ENCODE data around the gene LPIN1.

LPIN1 gene

DNA sequence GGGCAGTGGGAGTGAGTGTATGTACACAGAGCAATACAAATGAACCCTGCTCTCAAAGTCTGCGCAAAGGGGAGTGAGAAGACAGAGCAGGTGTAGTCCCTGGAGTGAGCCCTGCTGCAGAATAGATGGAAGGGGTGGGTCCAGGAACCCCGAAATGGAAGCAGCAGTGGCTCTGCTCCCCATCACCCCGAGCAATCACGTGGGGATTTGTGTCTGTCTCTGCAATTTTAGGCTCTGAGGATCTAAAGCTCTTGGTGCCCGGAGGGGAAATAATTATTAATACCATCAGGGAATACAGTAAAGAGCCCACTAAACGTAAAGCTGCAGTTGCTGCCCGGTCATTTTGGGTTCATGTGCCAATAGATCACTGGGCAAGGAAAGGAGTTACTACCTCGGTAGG, 118.3 kb downstream of the LPIN1 start:
- TF ChIP-seq, protein P1, sequence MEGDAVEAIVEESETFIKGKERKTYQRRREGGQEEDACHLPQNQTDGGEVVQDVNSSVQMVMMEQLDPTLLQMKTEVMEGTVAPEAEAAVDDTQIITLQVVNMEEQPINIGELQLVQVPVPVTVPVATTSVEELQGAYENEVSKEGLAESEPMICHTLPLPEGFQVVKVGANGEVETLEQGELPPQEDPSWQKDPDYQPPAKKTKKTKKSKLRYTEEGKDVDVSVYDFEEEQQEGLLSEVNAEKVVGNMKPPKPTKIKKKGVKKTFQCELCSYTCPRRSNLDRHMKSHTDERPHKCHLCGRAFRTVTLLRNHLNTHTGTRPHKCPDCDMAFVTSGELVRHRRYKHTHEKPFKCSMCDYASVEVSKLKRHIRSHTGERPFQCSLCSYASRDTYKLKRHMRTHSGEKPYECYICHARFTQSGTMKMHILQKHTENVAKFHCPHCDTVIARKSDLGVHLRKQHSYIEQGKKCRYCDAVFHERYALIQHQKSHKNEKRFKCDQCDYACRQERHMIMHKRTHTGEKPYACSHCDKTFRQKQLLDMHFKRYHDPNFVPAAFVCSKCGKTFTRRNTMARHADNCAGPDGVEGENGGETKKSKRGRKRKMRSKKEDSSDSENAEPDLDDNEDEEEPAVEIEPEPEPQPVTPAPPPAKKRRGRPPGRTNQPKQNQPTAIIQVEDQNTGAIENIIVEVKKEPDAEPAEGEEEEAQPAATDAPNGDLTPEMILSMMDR (IDR thresholded peaks at IDR 0.05; ENCODE audit: borderline replicate concordance, control extremely low read depth, extremely low read depth, insufficient read depth, missing control alignments) = no peak
- in situ Hi-C loops (cut with MboI; ENCODE audit: low sequenced_read_pairs, unreplicated experiment) = loop anchor here (25.0 kb wide), 1 partner anchor 173 kb away; no protein-coding TSS in a partner anchor
- no peak for DNase-seq (ENCODE audit: low spot score)

DNA sequence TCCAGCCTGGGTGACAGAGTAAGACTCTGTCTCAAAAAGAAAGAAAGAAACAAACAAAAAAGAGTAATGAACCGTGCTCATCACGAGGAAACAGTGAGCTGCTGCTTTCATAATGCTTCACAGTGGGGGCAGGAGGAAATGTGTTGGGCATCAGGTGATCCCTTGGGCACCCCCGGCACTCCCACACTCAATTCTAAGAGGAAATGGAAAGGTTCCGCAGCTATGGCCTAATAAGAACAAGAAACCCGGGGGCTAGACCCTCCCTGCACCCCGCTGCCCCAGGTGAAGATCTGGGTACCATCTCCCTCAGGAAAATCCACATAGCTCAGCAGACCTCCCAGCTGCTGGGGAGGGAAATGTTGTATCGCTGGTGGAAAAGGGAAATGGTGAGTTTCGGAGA, 118.9 kb downstream of the LPIN1 start:
- TF ChIP-seq, protein P1 (IDR thresholded peaks at IDR 0.05; ENCODE audit: borderline replicate concordance, control extremely low read depth, extremely low read depth, insufficient read depth, missing control alignments) = no peak
- no peak for DNase-seq (ENCODE audit: low spot score)
- in situ Hi-C loops (cut with MboI; ENCODE audit: low sequenced_read_pairs, unreplicated experiment) = loop anchor here (25.0 kb wide), 1 partner anchor 172 kb away; no protein-coding TSS in a partner anchor

DNA sequence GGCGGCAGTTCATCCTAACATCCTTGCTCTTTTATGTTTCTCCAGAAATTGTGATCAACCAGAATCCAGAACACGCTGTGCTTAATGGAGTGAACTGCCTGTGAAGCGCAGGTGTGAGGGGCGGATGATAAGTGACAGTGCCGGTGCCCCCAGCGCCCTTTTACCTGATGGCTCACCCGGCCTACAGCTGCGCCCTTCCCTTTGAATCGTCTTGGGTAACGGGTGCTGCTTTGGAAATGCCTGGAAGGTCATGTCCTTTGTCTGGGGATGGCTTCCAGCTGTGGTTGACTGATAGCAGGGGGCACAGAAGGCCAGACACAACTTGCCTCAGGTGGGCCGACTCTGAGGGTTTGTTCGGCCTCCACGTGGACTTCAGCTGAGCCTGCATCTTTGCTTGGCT, 119.4 kb downstream of the LPIN1 start:
- no peak for DNase-seq (ENCODE audit: low spot score)
- in situ Hi-C loops (cut with MboI; ENCODE audit: low sequenced_read_pairs, unreplicated experiment) = loop anchor here (25.0 kb wide), 1 partner anchor 171 kb away; no protein-coding TSS in a partner anchor
- TF ChIP-seq, protein P1 (IDR thresholded peaks at IDR 0.05; ENCODE audit: borderline replicate concordance, control extremely low read depth, extremely low read depth, insufficient read depth, missing control alignments) = no peak

DNA sequence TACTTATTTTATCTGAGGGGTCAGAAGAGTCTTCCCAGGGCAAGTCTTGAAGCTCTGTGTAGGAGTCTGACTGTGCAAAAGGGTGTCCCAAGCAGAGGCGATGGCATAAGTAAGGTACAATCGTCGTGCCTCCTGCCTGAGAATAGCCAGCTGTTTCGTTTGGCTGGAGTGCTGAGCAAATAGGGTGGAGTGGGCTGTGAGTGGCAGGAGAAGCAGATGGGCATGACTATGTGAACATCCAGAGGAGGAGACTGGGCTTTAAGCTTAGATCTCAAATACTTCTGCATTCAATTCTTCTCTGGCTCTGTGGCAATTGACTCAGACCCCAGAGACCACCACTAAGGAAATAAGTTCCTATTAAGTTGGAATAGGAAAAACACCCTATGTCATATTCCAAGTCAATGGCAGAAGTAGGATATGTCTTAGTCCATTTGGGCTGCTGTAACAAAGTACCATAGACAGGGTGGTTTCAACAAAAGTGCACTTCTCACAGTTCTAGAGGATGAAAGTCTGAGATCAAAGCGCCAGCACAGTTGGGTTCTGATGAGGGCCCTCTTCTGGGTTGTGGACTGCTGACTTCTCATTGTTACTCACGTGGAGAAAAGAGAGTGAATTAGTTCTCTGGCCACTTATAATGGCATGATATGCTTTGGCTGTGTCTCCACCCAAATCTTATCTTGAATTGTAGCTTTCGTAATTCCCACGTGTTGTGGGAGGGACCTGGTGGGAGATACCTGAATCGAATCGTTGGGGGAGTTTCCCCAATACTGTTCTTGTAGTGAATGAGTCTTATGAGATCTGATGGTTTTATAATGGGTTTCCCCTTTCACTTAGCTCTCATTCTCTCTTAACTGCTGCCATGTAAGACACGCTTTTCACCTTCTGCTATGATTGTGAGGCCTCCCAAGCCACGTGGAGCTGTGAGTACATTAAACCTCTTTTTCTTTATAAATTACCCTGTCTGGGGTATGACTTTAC, 120.2 kb downstream of the LPIN1 start:
- in situ Hi-C loops (cut with MboI; ENCODE audit: low sequenced_read_pairs, unreplicated experiment) = loop anchor here (25.0 kb wide), 1 partner anchor 171 kb away; no protein-coding TSS in a partner anchor
- TF ChIP-seq, protein P1 (IDR thresholded peaks at IDR 0.05; ENCODE audit: borderline replicate concordance, control extremely low read depth, extremely low read depth, insufficient read depth, missing control alignments) = no peak
- no peak for DNase-seq (ENCODE audit: low spot score)

DNA sequence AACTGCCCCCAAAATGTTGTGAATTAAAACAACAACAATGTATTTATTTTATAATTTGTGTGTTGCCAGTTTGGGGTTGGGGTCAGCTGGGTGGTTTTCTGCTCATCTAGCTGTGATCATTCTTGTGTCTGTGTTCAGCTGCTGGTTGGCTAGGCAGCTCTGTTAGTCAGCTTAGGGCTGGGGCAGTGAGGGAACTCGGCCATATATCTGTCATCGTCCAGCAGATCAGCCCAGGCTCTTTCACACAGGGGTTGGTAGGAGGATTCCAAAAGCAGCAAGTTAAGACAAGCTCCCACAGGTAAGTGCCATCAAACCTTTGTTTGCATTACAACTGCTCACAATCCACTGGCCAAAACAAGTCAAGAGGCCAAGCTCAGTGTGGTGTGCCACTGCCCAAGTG, 121.5 kb downstream of the LPIN1 start:
- in situ Hi-C loops (cut with MboI; ENCODE audit: low sequenced_read_pairs, unreplicated experiment) = loop anchor here (25.0 kb wide), 1 partner anchor 169 kb away; no protein-coding TSS in a partner anchor
- TF ChIP-seq, protein P1 (IDR thresholded peaks at IDR 0.05; ENCODE audit: borderline replicate concordance, control extremely low read depth, extremely low read depth, insufficient read depth, missing control alignments) = no peak
- DNase-seq (ENCODE audit: low spot score) = no peak

DNA sequence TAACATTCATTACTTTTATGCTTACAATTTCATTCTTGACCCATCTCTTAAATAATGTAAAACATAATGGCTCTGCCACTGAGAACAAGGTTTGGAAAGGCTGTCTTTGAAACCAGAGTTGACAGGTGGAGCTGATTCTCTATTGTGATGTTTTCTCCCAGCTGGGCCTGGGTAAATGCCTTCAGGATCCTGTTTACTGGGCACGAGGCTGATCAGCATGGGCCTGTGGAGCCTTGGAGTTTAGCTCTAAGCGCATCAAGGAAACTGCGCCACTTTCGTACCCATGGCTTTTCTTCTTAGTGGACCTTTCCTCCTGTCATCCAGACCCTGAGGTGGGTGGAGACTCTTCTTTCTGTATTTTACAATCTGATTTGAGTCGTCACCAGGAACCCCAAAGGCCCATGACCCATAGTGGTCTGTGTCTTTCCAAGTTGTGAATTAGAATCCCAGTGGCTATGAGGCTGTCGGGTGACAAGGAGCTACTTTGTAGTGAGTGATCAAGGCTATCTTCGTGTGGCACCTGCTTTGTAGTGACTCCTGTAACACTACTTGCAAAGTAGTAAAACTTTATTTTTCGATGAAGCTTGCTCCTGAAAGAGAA, 123.1 kb downstream of the LPIN1 start:
- in situ Hi-C loops (cut with MboI; ENCODE audit: low sequenced_read_pairs, unreplicated experiment) = loop anchor here (25.0 kb wide), 1 partner anchor 168 kb away; no protein-coding TSS in a partner anchor
- DNase-seq (ENCODE audit: low spot score) = no peak
- TF ChIP-seq, protein P1 (IDR thresholded peaks at IDR 0.05; ENCODE audit: borderline replicate concordance, control extremely low read depth, extremely low read depth, insufficient read depth, missing control alignments) = no peak
